HG03520 (cell line): ENCODE results near the gene ANKMY1.
"Not testable (repeated sequence)": the region's sequence is repeated elsewhere in the genome, so short reads cannot be mapped to it uniquely, and the experiment has no call there.

Experiments
- ATAC-seq: cut with Tn5 transposase; IDR thresholded peaks from one replicate; pipeline ENCODE4 v1.9.1; 2021; ENCODE audit warnings: mild to moderate bottlenecking, moderate library complexity; ENCODE audit not compliant: unreplicated experiment

The ANKMY1 gene

GRCh38 chr2:240556553-240557100 is 1.2 kb downstream of the ANKMY1 start:
- no peak for ATAC-seq

- ATAC-seq = no peak
These were observed 2.1 kb downstream of the ANKMY1 start for GRCh38 chr2:240555541-240556250.

- ATAC-seq = no peak
These were observed 2.9 kb downstream of the ANKMY1 start for GRCh38 chr2:240554767-240555493.

GRCh38 chr2:240553956-240554480 is 3.8 kb downstream of the ANKMY1 start:
- no peak for ATAC-seq

GRCh38 chr2:240551811-240552210 is 6.0 kb downstream of the ANKMY1 start:
- no peak for ATAC-seq

GRCh38 chr2:240551288-240551687 is 6.5 kb downstream of the ANKMY1 start:
- ATAC-seq = no peak

GRCh38 chr2:240539906-240540305 is 17.9 kb downstream of the ANKMY1 start:
- ATAC-seq = no peak

- ATAC-seq = not testable (repeated sequence)
These were observed 18.7 kb downstream of the ANKMY1 start for GRCh38 chr2:240539101-240539500.

GRCh38 chr2:240538031-240538780 is 19.6 kb downstream of the ANKMY1 start:
- ATAC-seq = no peak

- no peak for ATAC-seq
These were observed 25.6 kb downstream of the ANKMY1 start for GRCh38 chr2:240532031-240532775.

GRCh38 chr2:240531038-240531437 is 26.8 kb downstream of the ANKMY1 start:
- no peak for ATAC-seq

- no peak for ATAC-seq
These were observed 27.6 kb downstream of the ANKMY1 start for GRCh38 chr2:240530181-240530580.

GRCh38 chr2:240529344-240529999 is 28.3 kb downstream of the ANKMY1 start:
- no peak for ATAC-seq

GRCh38 chr2:240528406-240529040 is 29.3 kb downstream of the ANKMY1 start:
- ATAC-seq = no peak

GRCh38 chr2:240527153-240527750 is 30.5 kb downstream of the ANKMY1 start:
- no peak for ATAC-seq

- ATAC-seq = no peak
These were observed 31.3 kb downstream of the ANKMY1 start for GRCh38 chr2:240526521-240526920.

GRCh38 chr2:240525802-240526201 is 32.0 kb downstream of the ANKMY1 start:
- ATAC-seq = no peak

GRCh38 chr2:240524963-240525718 is 32.6 kb downstream of the ANKMY1 start:
- ATAC-seq = no peak
